Endometrium (tissue), 2 donors: ENCODE results near the gene MS4A10.
"Not testable (repeated sequence)": the region's sequence is repeated elsewhere in the genome, so short reads cannot be mapped to it uniquely, and the experiment has no call there.

Experiments
- FAIRE-seq: peaks from 2 replicates; lab custom pipeline; 2012; peaks lifted over from hg19 to GRCh38; lab: Jason Lieb, UNC
- donor health status: control.
- donor health status: control.

Gene MS4A10

GRCh38 chr11:60788401-60789125 is 3.4 kb downstream of the MS4A10 start:
- FAIRE-seq, result no peak

DNA sequence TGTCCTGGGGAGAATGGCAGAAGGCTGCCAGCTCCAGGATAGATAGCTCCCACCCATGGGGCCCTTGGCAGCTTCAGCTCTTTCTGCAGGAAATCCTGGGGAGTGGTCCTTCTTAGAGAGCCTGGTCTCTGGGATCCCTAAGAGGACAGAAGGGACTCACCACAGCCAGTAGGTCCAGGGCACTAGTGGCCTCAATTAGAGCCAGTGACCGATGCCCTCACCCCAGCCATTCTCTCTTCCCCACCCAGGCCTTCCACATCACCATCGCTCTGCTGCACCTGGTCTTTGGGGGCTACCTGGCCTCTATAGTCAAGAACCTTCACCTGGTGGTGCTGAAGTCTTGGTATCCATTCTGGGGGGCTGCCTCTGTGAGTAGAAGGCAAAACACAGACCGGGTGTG is 5.6 kb downstream of the MS4A10 start:
- FAIRE-seq, result no peak

DNA sequence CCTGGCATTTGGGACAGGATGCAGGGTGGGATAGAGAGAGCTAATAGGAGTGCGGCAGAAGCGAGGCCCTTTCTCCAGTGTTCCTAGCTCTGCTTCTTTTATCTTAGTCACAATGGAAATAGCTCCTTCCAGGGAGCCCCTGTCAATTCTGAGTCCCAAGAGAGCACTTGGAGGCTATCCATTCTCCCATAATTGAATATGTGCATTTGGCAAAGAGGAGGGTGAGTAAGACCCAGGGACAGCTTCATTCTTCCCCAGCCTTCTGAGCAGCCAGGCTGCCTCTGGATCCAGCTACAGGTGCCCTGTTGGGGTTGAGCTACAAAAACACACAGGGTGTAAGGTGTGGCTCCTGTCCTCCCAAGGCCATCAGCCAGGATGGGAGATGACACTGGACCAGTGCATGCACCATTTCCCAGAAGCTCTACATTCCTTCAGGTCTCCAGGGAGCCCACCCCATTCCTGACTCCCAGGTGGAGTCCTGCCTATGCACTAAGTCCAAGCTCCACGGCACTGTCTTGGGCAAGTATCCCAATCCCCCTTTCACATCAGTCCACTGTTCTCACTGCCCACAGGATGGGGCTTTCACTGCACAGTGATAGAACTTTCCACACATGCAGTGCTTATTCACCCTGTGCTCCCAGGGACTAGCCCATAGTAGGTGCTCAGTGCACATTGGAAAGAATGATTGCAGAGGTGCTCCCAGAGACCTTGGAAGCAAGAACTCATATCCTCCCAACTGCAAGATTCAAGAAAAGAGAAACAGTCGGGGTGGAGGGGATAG is 6.2 kb downstream of the MS4A10 start:
- no peak for FAIRE-seq

GRCh38 chr11:60792521-60792920 is 7.4 kb downstream of the MS4A10 start:
- no peak for FAIRE-seq

DNA sequence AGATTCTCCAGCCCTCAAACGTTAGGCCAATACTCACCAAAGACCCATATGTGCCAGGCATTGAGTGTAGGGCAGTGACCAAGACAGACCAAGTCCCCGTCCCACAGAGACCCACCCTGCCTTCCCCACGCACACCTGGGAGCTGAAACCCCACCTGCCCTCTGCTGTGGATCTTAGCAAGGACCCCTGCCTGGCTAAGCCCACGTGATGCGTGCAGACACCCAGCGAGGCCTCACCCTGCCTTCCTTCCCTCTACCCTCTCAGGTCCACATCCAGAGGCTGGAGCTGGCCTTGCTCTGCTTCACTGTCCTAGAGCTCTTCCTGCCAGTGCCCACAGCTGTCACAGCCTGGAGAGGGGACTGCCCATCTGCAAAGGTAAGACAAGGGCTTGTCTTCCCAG is 10.2 kb downstream of the MS4A10 start:
- FAIRE-seq, result no peak

- no peak for FAIRE-seq
Measured at GRCh38 chr11:60797846-60798630, 12.9 kb downstream of the MS4A10 start.

GRCh38 chr11:60798631-60799030 is 13.5 kb downstream of the MS4A10 start:
- FAIRE-seq, result no peak

- no peak for FAIRE-seq
Measured at GRCh38 chr11:60801194-60801593, 16.1 kb downstream of the MS4A10 start.

DNA sequence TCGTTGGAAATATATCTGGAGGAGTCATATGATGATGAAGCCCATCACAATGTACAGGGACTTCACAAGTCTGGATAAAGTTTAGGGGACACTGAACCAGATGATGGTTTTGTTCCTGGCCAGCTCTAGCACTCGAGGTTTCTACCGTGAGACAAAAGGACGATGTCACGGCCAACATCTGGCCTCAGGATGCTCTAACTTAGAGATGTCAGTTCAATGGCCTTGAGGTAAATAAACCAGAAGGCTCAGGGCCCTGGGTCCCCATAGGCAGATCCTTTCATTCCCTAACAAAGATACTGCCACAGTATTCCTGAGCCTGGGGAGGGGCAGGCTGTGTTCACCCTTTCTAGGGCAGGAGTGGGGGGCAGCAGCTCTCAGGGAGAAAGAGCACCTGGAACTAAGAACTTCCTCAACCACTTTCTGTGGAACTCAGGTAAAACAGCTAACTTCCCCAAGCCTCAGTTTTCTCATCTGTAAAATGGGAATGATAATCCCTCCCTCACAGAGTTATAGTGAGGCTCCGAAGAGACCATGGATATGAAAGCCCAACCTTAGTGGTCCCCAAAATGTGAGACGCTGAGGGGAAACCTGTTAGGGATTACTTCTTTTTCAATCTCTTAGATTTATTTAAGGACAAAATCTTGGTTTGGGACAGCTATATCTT is 18.3 kb downstream of the MS4A10 start:
- FAIRE-seq, result no peak

DNA sequence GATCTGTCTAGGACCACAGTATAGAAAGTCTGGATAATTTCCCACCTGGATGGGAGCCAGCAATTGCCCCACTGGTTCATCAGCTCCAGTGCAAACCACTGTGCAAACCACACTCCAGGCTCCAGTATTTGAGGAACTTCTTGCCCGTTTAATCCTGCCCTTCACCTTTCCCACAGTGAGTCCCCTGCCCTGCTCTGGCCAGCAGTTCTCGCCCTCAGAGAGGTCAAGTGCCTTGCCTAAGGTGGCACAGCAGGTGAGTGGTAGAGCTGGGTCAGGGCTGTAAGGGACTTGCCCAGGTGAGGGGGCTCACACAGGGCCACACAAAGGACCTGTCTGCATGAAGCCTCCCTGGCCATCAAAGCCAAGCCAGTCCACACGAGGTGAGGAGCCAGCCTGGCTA is 24.1 kb downstream of the MS4A10 start:
- FAIRE-seq, result no peak

GRCh38 chr11:60809691-60810090 is 24.6 kb downstream of the MS4A10 start:
- no peak for FAIRE-seq

GRCh38 chr11:60810151-60810550 is 25.0 kb downstream of the MS4A10 start:
- FAIRE-seq, result no peak

DNA sequence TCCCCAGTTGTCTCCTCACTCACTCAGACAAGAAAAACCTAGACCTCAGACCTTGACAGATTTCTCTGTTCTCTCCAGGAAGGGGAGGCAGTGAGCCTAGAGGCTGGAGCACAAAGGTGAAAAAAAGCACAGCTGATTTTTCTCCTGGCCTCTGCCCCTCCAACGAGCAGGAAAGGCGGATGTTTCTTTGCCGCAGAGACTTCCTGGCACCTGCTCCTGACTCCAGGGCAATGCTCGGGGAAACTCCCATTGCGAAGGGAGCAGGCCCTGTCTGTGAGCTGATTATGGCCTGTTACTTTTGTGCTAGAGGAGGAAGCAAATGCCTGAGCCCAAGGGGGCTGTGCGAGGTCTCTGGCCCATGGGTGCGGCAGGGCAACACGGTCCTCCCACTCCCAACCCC is 25.4 kb downstream of the MS4A10 start:
- FAIRE-seq, result no peak

GRCh38 chr11:60813324-60813723 is 28.2 kb downstream of the MS4A10 start:
- no peak for FAIRE-seq

- no peak for FAIRE-seq
Measured at GRCh38 chr11:60814112-60814511, 29.0 kb downstream of the MS4A10 start.

DNA sequence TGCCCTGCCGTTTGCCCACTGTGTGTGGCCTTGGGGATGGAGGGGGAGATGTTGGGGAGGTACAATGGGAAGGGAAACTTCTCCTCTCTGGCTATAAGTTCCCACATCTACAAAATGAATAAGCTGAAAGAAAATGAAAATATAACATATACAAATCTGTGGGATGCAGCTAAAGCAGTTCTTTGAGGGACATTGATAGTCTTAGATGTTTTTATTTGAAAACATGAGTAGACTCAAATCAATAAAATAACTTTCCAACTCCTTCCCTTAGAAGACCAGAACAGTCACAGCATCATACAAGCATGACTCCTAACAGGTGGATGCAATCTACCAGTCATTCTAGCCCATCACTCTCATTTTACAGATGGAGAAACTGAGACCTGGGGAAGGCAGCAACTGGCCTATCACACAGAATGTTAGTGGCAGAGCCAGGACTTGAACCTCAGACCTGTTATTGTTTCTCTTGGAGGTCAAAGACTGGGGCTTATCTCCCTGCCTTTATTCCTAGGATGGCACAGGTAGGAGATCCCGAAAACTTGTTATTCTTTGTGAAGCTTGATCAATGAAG is 31.5 kb downstream of the MS4A10 start:
- FAIRE-seq, result no peak

DNA sequence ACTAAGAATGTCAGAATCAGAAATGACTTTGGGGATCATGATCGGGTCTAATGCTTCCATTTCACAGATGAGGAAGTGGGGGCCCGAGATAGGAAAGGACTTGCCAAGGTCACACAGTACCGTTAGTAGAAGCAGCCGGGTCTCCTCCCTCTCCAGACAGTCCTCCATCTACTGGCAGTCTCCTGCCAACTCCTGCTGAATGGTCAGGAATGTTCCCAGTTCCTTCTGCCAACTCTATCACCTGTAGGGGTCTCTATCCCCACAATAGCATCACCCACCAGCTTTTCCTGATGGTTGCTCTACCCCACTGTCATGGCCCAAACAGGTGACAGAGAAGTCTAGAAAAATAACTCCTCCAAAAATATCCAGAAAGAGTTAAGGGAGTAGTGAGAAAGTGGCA is 32.9 kb downstream of the MS4A10 start:
- FAIRE-seq, result no peak

DNA sequence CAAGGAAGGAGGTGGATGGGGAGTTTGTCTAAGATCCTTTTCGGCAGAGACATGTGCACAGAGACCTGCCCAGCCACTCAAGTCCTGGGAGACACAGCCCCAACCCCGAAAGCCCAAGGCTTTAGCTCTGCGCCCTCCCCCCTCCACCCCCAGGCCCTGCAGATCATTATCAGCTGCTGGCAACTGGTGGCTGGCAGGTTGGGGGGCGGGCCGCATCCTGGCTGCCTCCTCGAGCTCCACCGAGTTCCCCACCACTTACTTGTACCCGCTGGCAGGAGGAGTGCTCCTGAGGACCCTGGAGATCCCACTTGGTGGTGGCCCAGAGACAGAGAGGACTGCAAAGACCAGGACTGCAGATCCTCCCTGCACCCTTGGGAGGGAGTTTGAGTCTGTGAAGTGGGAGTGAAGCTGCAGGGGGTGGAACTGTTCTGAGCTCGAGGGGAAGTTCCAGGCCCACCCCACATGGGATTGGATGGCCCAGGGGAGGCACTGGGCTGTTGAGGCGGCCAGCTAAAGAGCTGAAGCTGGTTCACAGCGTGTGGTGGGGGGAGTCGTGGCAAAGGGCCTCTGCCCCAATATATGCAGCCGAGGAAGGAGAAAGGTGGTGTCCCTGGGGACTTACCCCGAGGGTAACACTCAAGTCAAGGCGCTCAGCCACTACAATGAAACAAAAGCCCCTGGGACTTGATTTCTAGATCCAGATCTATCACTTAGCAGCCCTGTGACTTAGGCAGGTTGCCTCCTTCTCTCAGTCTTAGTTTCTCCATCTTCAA is 36.9 kb downstream of the MS4A10 start:
- no peak for FAIRE-seq

- not testable (repeated sequence) for FAIRE-seq
Measured at GRCh38 chr11:60823745-60824306, 38.7 kb downstream of the MS4A10 start.

- no peak for FAIRE-seq
Measured at GRCh38 chr11:60825118-60825517, 40.0 kb downstream of the MS4A10 start.

GRCh38 chr11:60825790-60826189 is 40.7 kb downstream of the MS4A10 start:
- FAIRE-seq, result no peak
